GOT3 (cell line): ENCODE data around the gene ENTPD8.

ENCODE experiments used
- DNase-seq: peaks from one replicate; lab custom pipeline; 2025; ENCODE audit warnings: mixed read lengths; lab: John Stamatoyannopoulos, UW

Gene ENTPD8

GRCh38 chr9:137441289-137441934 is at the start of gene ENTPD8:
Gene ENTPD8 (minus strand): TSS chr9:137441357. CDS start chr9:137438285, 3,072 bp downstream.
- DNase-seq, result no peak

- DNase-seq, result no peak
Observed at GRCh38 chr9:137490532-137491186, 49.5 kb upstream of the ENTPD8 start.

GRCh38 chr9:137488906-137489305 is 47.7 kb upstream of the ENTPD8 start:
- no peak for DNase-seq

- DNase-seq, result no peak
Observed at GRCh38 chr9:137488327-137488653, 47.1 kb upstream of the ENTPD8 start.

GRCh38 chr9:137487454-137488326 is 46.5 kb upstream of the ENTPD8 start:
- no peak for DNase-seq

- no peak for DNase-seq
Observed at GRCh38 chr9:137486545-137487453, 45.6 kb upstream of the ENTPD8 start.

- no peak for DNase-seq
Observed at GRCh38 chr9:137486141-137486490, 45.0 kb upstream of the ENTPD8 start.

- DNase-seq, result no peak
Observed at GRCh38 chr9:137485343-137486140, 44.4 kb upstream of the ENTPD8 start.

GRCh38 chr9:137484551-137485315 is 43.6 kb upstream of the ENTPD8 start:
- DNase-seq, result no peak

GRCh38 chr9:137482094-137482781 is 41.1 kb upstream of the ENTPD8 start:
- no peak for DNase-seq

- no peak for DNase-seq
Observed at GRCh38 chr9:137480686-137481683, 39.8 kb upstream of the ENTPD8 start.

- DNase-seq, result no peak
Observed at GRCh38 chr9:137479892-137480685, 38.9 kb upstream of the ENTPD8 start.

GRCh38 chr9:137478962-137479861 is 38.1 kb upstream of the ENTPD8 start:
- no peak for DNase-seq

- no peak for DNase-seq
Observed at GRCh38 chr9:137478613-137478961, 37.4 kb upstream of the ENTPD8 start.

- no peak for DNase-seq
Observed at GRCh38 chr9:137477778-137478612, 36.8 kb upstream of the ENTPD8 start.

- DNase-seq, result no peak
Observed at GRCh38 chr9:137476856-137477255, 35.7 kb upstream of the ENTPD8 start.
